WTC11 (cell line): ENCODE data around the gene GRID2. TPM values are rescaled to one million over a fixed set of nuclear protein-coding genes. Genes with fewer than 3 reads are reported as not detected.

Source experiments
- ATAC-seq: fragments of 200-7000 bp; cut with Tn5 transposase; 2 replicates; pipeline ENCODE4 v1.10.0; 2021; ENCODE audit warnings: mild to moderate bottlenecking, moderate library complexity
- CTCF ChIA-PET: fragments of 300-600 bp; sonication (Branson Sonifier 250); formaldehyde crosslinking; loops from one replicate; lab custom pipeline; 2021; ENCODE audit warnings: antibody characterized with exemption; lab: Charles Lee
- POLR2A ChIA-PET: fragments of 350-600 bp; sonication (Branson Sonifier 250); formaldehyde crosslinking; loops from one replicate; lab custom pipeline; 2021; ENCODE audit warnings: antibody characterized with exemption; lab: Charles Lee
- DNase-seq: peaks from one replicate; pipeline ENCODE4 v3.0.0; 2021; ENCODE audit warnings: low spot score
- H3K27ac Mint-ChIP-seq: 2 replicates; pipeline ENCODE4 v1.8.0; 2021; ENCODE audit warnings: mixed read lengths
- H3K27me3 Mint-ChIP-seq: 2 replicates; pipeline ENCODE4 v1.8.0; 2021; ENCODE audit warnings: low read depth, mild to moderate bottlenecking, moderate library complexity, mixed read lengths
- H3K36me3 Mint-ChIP-seq: 2 replicates; pipeline ENCODE4 v1.8.0; 2021; ENCODE audit warnings: mixed read lengths
- H3K4me1 Mint-ChIP-seq: 2 replicates; pipeline ENCODE4 v1.8.0; 2022; ENCODE audit warnings: mixed read lengths
- H3K4me3 Mint-ChIP-seq: 2 replicates; pipeline ENCODE4 v1.8.0; 2021; ENCODE audit warnings: mild to moderate bottlenecking, moderate library complexity, mixed read lengths
- H3K9me3 Mint-ChIP-seq: 2 replicates; pipeline ENCODE4 v1.8.0; 2021; ENCODE audit warnings: mixed read lengths
- ATF1 ChIP-seq: sonication (generic); formaldehyde crosslinking; IDR thresholded peaks from 2 replicates; pipeline ENCODE4 v1.8.1; 2023; ENCODE audit warnings: mild to moderate bottlenecking, moderate library complexity, missing genetic modification reagents
- CBFB ChIP-seq: sonication (generic); formaldehyde crosslinking; IDR thresholded peaks from 2 replicates; pipeline ENCODE4 v1.8.1; 2022; ENCODE audit warnings: mild to moderate bottlenecking, low read depth, missing genetic modification reagents
- HMGA2 ChIP-seq: fragments of 250-450 bp; sonication (Bioruptor Pico); IDR thresholded peaks from 2 replicates; pipeline ENCODE4 v1.4.0; 2021; ENCODE audit warnings: mild to moderate bottlenecking, moderate library complexity
- JUN ChIP-seq: sonication (generic); formaldehyde crosslinking; IDR thresholded peaks from 2 replicates; pipeline ENCODE4 v1.8.0; 2023; ENCODE audit warnings: mild to moderate bottlenecking, missing genetic modification reagents
- PRRX2 ChIP-seq: fragments of 250-450 bp; sonication (Bioruptor Pico); IDR thresholded peaks from 2 replicates; pipeline ENCODE4 v1.8.0; 2021; ENCODE audit warnings: mild to moderate bottlenecking
- ZNF121 ChIP-seq: sonication (generic); formaldehyde crosslinking; IDR thresholded peaks from 2 replicates; pipeline ENCODE4 v1.8.0; 2023; ENCODE audit warnings: missing genetic modification reagents
- ZNF232 ChIP-seq: sonication (generic); formaldehyde crosslinking; IDR thresholded peaks from 2 replicates; pipeline ENCODE4 v1.8.0; 2022; ENCODE audit warnings: mild to moderate bottlenecking, missing genetic modification reagents
- ZNF263 ChIP-seq: sonication (generic); formaldehyde crosslinking; IDR thresholded peaks from 2 replicates; pipeline ENCODE4 v1.8.1; 2022; ENCODE audit warnings: low read depth, mild to moderate bottlenecking, moderate library complexity, missing genetic modification reagents
- total RNA-seq: library from RNA; stranded (reverse); gene quantifications from 3 replicates; pipeline ENCODE4 v1.2.3, GENCODE V29; 2021
- TF ChIP-seq, protein P1 (sequence below): sonication (generic); formaldehyde crosslinking; IDR thresholded peaks from 2 replicates; pipeline ENCODE4 v1.8.0; 2022; ENCODE audit warnings: mild to moderate bottlenecking, missing genetic modification reagents
- TF ChIP-seq, protein P2 (sequence below): sonication (generic); formaldehyde crosslinking; IDR thresholded peaks from 2 replicates; pipeline ENCODE4 v1.8.1; 2022; ENCODE audit warnings: mild to moderate bottlenecking, missing genetic modification reagents, moderate library complexity, borderline replicate concordance
- TF ChIP-seq, protein P3 (sequence below): sonication (generic); formaldehyde crosslinking; IDR thresholded peaks from 2 replicates; pipeline ENCODE4 v1.8.1; 2022; ENCODE audit warnings: low read depth, mild to moderate bottlenecking, moderate library complexity, missing genetic modification reagents, borderline replicate concordance
- TF ChIP-seq, protein P4 (sequence below): sonication (generic); formaldehyde crosslinking; IDR thresholded peaks from 2 replicates; pipeline ENCODE4 v1.8.1; 2023; ENCODE audit warnings: mild to moderate bottlenecking, missing genetic modification reagents, borderline replicate concordance
- TF ChIP-seq, protein P5 (sequence below): fragments of 250-450 bp; sonication (Bioruptor Pico); IDR thresholded peaks from 2 replicates; pipeline ENCODE4 v1.9.0; 2021; ENCODE audit warnings: moderate library complexity, mild to moderate bottlenecking, inconsistent platforms, borderline replicate concordance
- TF ChIP-seq, protein P6 (sequence below): fragments of 250-450 bp; sonication (Bioruptor Pico); IDR thresholded peaks from 2 replicates; pipeline ENCODE4 v1.8.0; 2021; ENCODE audit warnings: mild to moderate bottlenecking
- TF ChIP-seq, protein P7 (sequence below): fragments of 250-450 bp; sonication (Bioruptor Pico); conservative IDR thresholded peaks from 2 replicates; pipeline ENCODE4 v1.9.0; 2021; ENCODE audit warnings: mild to moderate bottlenecking
- TF ChIP-seq, protein P8 (sequence below): fragments of 250-450 bp; sonication (Bioruptor Pico); IDR thresholded peaks from 2 replicates; pipeline ENCODE4 v2.1.2; 2022; ENCODE audit warnings: mild to moderate bottlenecking, moderate library complexity

Gene GRID2
- total RNA-seq, 1 experiment from 2014 or later: 26.8 TPM

DNA sequence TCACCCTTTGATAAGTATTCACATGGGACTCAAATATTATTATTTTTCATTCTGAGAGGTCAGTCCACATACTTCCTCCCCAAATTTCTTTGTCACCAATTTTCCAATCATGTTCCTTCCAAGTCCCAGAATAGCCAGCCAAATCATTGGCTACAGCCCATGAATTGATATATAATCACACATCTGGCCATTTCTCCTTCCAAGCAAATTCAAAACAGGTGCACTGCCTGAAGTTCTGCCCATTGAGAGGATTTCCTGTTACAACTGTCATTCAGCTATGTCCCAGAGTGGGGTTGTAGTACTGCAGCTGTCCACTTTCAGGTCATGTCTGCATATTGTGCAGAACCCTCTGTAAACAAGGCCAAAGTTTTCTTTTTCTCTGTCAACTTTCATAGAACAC, 347.8 kb downstream of the GRID2 start:
- ChIA-PET POLR2A (no interaction called here), CTCF (no interaction called here)
- Mint-ChIP-seq H3K9me3 (no peaks in the 10 kb centered on the region), H3K36me3 (peaks cover 4% of the 10 kb centered on the region), H3K27ac (no peak overlapping the region), H3K27me3 (no peaks in the 10 kb centered on the region), H3K4me1 (peaks cover 7% of the 10 kb centered on the region; the same call in 1 of the 2 replicates), H3K4me3 (no peak overlapping the region)
- ATAC-seq (no peak), DNase-seq (no peak)
- no peak for TF ChIP-seq ZNF232 (CRISPR knock-in tag)
- no peak for TF ChIP-seq JUN (CRISPR knock-in tag)
- TF ChIP-seq, protein P1, sequence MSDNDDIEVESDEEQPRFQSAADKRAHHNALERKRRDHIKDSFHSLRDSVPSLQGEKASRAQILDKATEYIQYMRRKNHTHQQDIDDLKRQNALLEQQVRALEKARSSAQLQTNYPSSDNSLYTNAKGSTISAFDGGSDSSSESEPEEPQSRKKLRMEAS (CRISPR knock-in tag): no peak
- TF ChIP-seq, protein P2, sequence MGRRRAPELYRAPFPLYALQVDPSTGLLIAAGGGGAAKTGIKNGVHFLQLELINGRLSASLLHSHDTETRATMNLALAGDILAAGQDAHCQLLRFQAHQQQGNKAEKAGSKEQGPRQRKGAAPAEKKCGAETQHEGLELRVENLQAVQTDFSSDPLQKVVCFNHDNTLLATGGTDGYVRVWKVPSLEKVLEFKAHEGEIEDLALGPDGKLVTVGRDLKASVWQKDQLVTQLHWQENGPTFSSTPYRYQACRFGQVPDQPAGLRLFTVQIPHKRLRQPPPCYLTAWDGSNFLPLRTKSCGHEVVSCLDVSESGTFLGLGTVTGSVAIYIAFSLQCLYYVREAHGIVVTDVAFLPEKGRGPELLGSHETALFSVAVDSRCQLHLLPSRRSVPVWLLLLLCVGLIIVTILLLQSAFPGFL (CRISPR knock-in tag): no peak
- no peak for TF ChIP-seq PRRX2
- TF ChIP-seq, protein P3, sequence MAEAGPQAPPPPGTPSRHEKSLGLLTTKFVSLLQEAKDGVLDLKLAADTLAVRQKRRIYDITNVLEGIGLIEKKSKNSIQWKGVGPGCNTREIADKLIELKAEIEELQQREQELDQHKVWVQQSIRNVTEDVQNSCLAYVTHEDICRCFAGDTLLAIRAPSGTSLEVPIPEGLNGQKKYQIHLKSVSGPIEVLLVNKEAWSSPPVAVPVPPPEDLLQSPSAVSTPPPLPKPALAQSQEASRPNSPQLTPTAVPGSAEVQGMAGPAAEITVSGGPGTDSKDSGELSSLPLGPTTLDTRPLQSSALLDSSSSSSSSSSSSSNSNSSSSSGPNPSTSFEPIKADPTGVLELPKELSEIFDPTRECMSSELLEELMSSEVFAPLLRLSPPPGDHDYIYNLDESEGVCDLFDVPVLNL: no peak
- TF ChIP-seq, protein P4, sequence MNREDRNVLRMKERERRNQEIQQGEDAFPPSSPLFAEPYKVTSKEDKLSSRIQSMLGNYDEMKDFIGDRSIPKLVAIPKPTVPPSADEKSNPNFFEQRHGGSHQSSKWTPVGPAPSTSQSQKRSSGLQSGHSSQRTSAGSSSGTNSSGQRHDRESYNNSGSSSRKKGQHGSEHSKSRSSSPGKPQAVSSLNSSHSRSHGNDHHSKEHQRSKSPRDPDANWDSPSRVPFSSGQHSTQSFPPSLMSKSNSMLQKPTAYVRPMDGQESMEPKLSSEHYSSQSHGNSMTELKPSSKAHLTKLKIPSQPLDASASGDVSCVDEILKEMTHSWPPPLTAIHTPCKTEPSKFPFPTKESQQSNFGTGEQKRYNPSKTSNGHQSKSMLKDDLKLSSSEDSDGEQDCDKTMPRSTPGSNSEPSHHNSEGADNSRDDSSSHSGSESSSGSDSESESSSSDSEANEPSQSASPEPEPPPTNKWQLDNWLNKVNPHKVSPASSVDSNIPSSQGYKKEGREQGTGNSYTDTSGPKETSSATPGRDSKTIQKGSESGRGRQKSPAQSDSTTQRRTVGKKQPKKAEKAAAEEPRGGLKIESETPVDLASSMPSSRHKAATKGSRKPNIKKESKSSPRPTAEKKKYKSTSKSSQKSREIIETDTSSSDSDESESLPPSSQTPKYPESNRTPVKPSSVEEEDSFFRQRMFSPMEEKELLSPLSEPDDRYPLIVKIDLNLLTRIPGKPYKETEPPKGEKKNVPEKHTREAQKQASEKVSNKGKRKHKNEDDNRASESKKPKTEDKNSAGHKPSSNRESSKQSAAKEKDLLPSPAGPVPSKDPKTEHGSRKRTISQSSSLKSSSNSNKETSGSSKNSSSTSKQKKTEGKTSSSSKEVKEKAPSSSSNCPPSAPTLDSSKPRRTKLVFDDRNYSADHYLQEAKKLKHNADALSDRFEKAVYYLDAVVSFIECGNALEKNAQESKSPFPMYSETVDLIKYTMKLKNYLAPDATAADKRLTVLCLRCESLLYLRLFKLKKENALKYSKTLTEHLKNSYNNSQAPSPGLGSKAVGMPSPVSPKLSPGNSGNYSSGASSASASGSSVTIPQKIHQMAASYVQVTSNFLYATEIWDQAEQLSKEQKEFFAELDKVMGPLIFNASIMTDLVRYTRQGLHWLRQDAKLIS (CRISPR knock-in tag): no peak
- TF ChIP-seq, protein P5, sequence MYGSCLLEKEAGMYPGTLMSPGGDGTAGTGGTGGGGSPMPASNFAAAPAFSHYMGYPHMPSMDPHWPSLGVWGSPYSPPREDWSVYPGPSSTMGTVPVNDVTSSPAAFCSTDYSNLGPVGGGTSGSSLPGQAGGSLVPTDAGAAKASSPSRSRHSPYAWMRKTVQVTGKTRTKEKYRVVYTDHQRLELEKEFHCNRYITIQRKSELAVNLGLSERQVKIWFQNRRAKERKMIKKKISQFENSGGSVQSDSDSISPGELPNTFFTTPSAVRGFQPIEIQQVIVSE (CRISPR knock-in tag): no peak
- no peak for TF ChIP-seq CBFB (CRISPR knock-in tag)
- TF ChIP-seq, protein P6, sequence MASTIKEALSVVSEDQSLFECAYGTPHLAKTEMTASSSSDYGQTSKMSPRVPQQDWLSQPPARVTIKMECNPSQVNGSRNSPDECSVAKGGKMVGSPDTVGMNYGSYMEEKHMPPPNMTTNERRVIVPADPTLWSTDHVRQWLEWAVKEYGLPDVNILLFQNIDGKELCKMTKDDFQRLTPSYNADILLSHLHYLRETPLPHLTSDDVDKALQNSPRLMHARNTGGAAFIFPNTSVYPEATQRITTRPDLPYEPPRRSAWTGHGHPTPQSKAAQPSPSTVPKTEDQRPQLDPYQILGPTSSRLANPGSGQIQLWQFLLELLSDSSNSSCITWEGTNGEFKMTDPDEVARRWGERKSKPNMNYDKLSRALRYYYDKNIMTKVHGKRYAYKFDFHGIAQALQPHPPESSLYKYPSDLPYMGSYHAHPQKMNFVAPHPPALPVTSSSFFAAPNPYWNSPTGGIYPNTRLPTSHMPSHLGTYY (CRISPR knock-in tag): no peak
- no peak for TF ChIP-seq ZNF263 (CRISPR knock-in tag)
- TF ChIP-seq, protein P7, sequence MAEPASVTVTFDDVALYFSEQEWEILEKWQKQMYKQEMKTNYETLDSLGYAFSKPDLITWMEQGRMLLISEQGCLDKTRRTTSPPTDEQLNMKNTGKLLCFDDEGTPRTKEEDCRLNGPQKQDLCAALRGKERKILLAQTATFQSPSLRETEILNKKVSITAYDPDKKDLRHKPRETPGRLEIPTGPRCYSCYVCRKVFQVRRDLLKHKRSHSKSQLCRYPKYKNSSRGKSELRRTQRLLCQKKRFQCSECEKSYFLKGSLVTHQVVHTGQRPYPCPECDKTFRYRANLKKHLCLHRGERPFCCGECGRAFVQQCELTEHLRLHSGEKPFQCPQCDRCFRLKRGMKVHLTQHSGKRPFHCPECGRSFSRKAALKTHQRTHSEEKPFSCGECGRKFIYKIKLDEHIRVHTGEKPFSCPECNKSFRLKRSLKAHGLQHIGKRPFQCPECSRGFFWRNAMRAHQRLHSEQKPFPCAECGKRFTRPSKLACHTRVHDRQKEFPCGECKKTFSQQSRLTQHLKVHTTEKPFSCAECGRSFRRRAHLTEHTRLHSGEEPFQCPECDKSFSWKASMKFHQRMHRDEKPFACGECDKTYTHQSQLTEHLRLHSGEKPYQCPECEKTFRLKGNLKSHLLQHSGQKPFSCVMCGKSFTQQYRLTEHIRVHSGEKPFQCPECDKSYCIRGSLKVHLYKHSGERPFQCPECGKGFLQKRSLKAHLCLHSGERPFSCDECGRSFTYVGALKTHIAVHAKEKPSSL (CRISPR knock-in tag): no peak

DNA sequence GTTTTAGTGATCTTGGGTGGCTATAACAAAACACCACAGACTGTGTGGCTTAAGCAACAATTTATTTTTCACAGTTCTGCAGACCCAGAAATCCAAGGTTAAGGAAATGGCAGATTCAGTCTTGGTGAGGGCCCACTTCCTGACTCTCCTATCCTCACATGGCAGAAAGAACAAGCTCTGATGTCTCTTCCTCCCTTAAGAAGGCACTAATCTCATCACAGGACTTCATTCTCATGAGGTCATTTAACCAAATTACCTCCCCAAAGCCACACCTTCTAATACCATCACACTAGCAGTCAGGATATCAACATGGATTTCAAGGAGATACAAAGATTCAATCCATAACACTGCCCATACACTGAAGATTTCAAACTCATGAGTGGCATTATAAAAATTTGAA, 350.3 kb downstream of the GRID2 start:
- H3K4me3 Mint-ChIP-seq: no peak overlapping the region
- H3K27me3 Mint-ChIP-seq: no peaks in the 10 kb centered on the region
- ChIA-PET CTCF (interaction anchor here (1.5 kb wide), 1 partner anchor 267 kb away, joined by 3 read pairs; no protein-coding TSS in a partner anchor), POLR2A (no interaction called here)
- TF ChIP-seq ZNF121 (CRISPR knock-in tag) (no peak), ATF1 (no peak), HMGA2 (CRISPR knock-in tag) (no peak)
- TF ChIP-seq, protein P8, sequence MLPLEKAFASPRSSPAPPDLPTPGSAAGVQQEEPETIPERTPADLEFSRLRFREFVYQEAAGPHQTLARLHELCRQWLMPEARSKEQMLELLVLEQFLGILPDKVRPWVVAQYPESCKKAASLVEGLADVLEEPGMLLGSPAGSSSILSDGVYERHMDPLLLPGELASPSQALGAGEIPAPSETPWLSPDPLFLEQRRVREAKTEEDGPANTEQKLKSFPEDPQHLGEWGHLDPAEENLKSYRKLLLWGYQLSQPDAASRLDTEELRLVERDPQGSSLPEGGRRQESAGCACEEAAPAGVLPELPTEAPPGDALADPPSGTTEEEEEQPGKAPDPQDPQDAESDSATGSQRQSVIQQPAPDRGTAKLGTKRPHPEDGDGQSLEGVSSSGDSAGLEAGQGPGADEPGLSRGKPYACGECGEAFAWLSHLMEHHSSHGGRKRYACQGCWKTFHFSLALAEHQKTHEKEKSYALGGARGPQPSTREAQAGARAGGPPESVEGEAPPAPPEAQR (CRISPR knock-in tag): no peak
- ATAC-seq: peak; percentile 51
- peak overlapping the region; percentile 38; the same call in 1 of the 2 replicates for H3K27ac Mint-ChIP-seq
- DNase-seq: no peak
- H3K36me3 Mint-ChIP-seq: peaks cover 4% of the 10 kb centered on the region
- H3K9me3 Mint-ChIP-seq: no peaks in the 10 kb centered on the region
- H3K4me1 Mint-ChIP-seq: peaks cover 10% of the 10 kb centered on the region
